OCI-LY1 (cell line): ENCODE data around the gene INKA1.

ENCODE experiments used
- H2AFZ ChIP-seq: fragments of 200-600 bp; sonication (generic), shearing (Covaris generic); 2 replicates; pipeline ENCODE4 v1.6.0; 2014; ENCODE audit warnings: antibody characterized with exemption, mild to moderate bottlenecking, low read length
- H3F3A ChIP-seq: fragments of 200-600 bp; sonication (generic), shearing (Covaris generic); 2 replicates; pipeline ENCODE4 v1.6.0; 2014; ENCODE audit warnings: mild to moderate bottlenecking, antibody characterized with exemption, low read length, moderate library complexity; ENCODE audit not compliant: insufficient read depth
- H3K27ac ChIP-seq: fragments of 200-600 bp; sonication (generic); 2 replicates; pipeline ENCODE4 v1.5.1; 2014; ENCODE audit warnings: low read length, mixed run types, mild to moderate bottlenecking, low read depth; ENCODE audit not compliant: poor library complexity, severe bottlenecking
- H3K27me3 ChIP-seq: fragments of 200-600 bp; sonication (generic); 2 replicates; pipeline ENCODE4 v1.6.0; 2014; ENCODE audit warnings: antibody characterized with exemption, mild to moderate bottlenecking, low read length, moderate library complexity; ENCODE audit not compliant: insufficient read depth
- H3K36me3 ChIP-seq: fragments of 200-600 bp; sonication (generic); 2 replicates; pipeline ENCODE4 v1.6.1; 2014; ENCODE audit warnings: mild to moderate bottlenecking, antibody characterized with exemption, low read length, moderate library complexity, mixed read lengths; ENCODE audit not compliant: insufficient read depth
- H3K4me1 ChIP-seq: fragments of 200-600 bp; sonication (generic); 2 replicates; pipeline ENCODE4 v1.5.1; 2014; ENCODE audit warnings: mild to moderate bottlenecking, low read length, moderate library complexity; ENCODE audit not compliant: insufficient read depth, severe bottlenecking
- H3K4me2 ChIP-seq: fragments of 200-600 bp; sonication (generic), shearing (Covaris generic); 2 replicates; pipeline ENCODE4 v1.6.1; 2014; ENCODE audit warnings: low read length
- H3K4me3 ChIP-seq: fragments of 200-600 bp; sonication (generic); 2 replicates; pipeline ENCODE4 v1.5.1; 2014; ENCODE audit warnings: low read length, low read depth, mild to moderate bottlenecking, mixed read lengths; ENCODE audit not compliant: poor library complexity, severe bottlenecking
- H3K79me2 ChIP-seq: fragments of 200-600 bp; shearing (Covaris generic); 2 replicates; pipeline ENCODE4 v1.6.1; 2016; ENCODE audit warnings: mixed run types, low read length, mixed read lengths; ENCODE audit not compliant: insufficient read depth
- H3K9ac ChIP-seq: fragments of 200-600 bp; sonication (generic), shearing (Covaris generic); 2 replicates; pipeline ENCODE4 v1.6.1; 2014; ENCODE audit warnings: mild to moderate bottlenecking, low read length, mixed read lengths
- H3K9me2 ChIP-seq: fragments of 200-600 bp; sonication (generic), shearing (Covaris generic); 2 replicates; pipeline ENCODE4 v1.6.1; 2014; ENCODE audit warnings: low read depth, mild to moderate bottlenecking, low read length, mixed read lengths
- H3K9me3 ChIP-seq: fragments of 200-600 bp; shearing (Covaris generic); 2 replicates; pipeline ENCODE4 v1.6.1; 2014; ENCODE audit warnings: low read length, mixed read lengths
- H4K20me1 ChIP-seq: fragments of 200-600 bp; sonication (generic), shearing (Covaris generic); 2 replicates; pipeline ENCODE4 v1.6.0; 2016; ENCODE audit warnings: mild to moderate bottlenecking, low read length; ENCODE audit not compliant: insufficient read depth
- CTCF ChIP-seq: fragments of 200-600 bp; sonication (generic), shearing (Covaris generic); IDR thresholded peaks from 2 replicates; pipeline ENCODE4 v1.5.1; 2017; ENCODE audit warnings: mild to moderate bottlenecking, antibody characterized with exemption, low read length, moderate library complexity, mixed read lengths
- EZH2 ChIP-seq: fragments of 200-600 bp; sonication (generic), shearing (Covaris generic); IDR thresholded peaks from 2 replicates; pipeline ENCODE4 v1.8.0; 2017; ENCODE audit warnings: borderline replicate concordance, mixed run types, mild to moderate bottlenecking, antibody characterized with exemption, low read length, moderate library complexity, mixed read lengths

The INKA1 gene

DNA sequence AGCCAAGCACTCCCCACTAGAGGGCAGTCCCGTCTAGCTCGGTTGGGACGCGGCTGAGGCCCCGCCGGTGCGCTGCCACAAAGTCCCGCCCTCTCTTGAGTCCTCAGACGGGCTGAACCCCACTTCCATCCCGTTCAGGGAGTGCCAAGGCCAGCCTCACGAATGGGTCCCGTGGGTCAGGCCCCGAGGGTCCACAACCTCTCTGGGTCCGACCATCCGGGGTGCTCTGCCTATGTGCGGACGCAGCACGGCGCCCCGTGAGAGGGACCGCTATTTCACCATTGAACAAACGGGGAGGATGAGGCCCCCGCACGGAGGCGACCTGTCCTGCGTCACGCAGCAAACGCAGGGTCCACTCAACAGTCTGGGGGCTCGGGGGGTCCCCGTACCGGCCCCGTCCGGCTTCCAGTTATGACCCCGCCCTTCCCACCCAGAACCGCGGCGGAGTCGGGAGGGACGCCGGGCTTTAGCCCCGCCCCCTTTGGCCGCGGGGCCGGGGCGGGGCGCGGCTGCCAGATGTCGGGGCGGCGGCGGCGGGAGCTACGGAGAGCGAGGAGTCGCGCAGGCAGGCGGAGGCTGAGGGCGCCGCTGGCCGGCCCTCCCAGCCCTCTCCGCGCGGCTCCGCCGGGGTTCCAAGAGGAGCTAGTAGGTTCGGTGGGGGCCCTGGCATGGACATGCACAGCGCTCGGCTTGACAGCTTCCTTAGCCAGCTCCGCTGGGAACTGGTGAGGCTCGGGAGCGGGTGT is at the start of gene INKA1:
Gene INKA1, plus strand, starts transcription at position 543 of the 746 bp plus-strand sequence. Its CDS starts 132 bp downstream, at position 675.
- Histone ChIP-seq H3K27me3 (no peaks in the 10 kb centered on the region), H3K9me2 (no peaks in the 10 kb centered on the region), H3K4me3 (peak within 1 kb of the TSS; percentile 76), H3K4me1 (peaks cover 25% of the 10 kb centered on the region), H3K79me2 (no peaks in the 10 kb centered on the region), H4K20me1 (no peaks in the 10 kb centered on the region), H3F3A (no peaks in the 10 kb centered on the region), H3K9ac (peak within 1 kb of the TSS; percentile 64), H3K4me2 (peak within 1 kb of the TSS; percentile 89), H3K36me3 (no peaks in the 10 kb centered on the region), H3K27ac (no peak within 1 kb of the TSS), H2AFZ (0 out of 2 replicates have a peak within 1 kb of the TSS, but pooled peaks have one; percentile 48), H3K9me3 (no peaks in the 10 kb centered on the region)
- peak; percentile 92 for TF ChIP-seq CTCF
- no peak for TF ChIP-seq EZH2

- peaks cover 18% of the 10 kb centered on the region for H3K79me2 ChIP-seq
- no peak overlapping the region for H2AFZ ChIP-seq
- no peak overlapping the region for H3K9ac ChIP-seq
- no peak for TF ChIP-seq EZH2
- TF ChIP-seq CTCF = no peak
- no peaks in the 10 kb centered on the region for H4K20me1 ChIP-seq
- no peaks in the 10 kb centered on the region for H3F3A ChIP-seq
- no peaks in the 10 kb centered on the region for H3K27me3 ChIP-seq
- no peaks in the 10 kb centered on the region for H3K9me2 ChIP-seq
- no peak overlapping the region for H3K27ac ChIP-seq
- no peaks in the 10 kb centered on the region for H3K9me3 ChIP-seq
- H3K4me2 ChIP-seq = no peak overlapping the region
- H3K4me1 ChIP-seq = no peaks in the 10 kb centered on the region
- no peak overlapping the region for H3K4me3 ChIP-seq
- H3K36me3 ChIP-seq = no peaks in the 10 kb centered on the region
These were observed 48.5 kb upstream of the INKA1 start for GRCh38 chr3:49754536-49754935.

- H3K36me3 ChIP-seq = no peaks in the 10 kb centered on the region
- H3K27me3 ChIP-seq = no peaks in the 10 kb centered on the region
- peaks cover 18% of the 10 kb centered on the region for H3K79me2 ChIP-seq
- H3F3A ChIP-seq = no peaks in the 10 kb centered on the region
- H3K4me3 ChIP-seq = no peak overlapping the region
- H3K27ac ChIP-seq = no peak overlapping the region
- H3K4me2 ChIP-seq = no peak overlapping the region
- no peaks in the 10 kb centered on the region for H3K9me3 ChIP-seq
- H3K9me2 ChIP-seq = no peaks in the 10 kb centered on the region
- H2AFZ ChIP-seq = no peak overlapping the region
- TF ChIP-seq EZH2 = no peak
- TF ChIP-seq CTCF = no peak
- no peaks in the 10 kb centered on the region for H4K20me1 ChIP-seq
- H3K4me1 ChIP-seq = no peaks in the 10 kb centered on the region
- H3K9ac ChIP-seq = no peak overlapping the region
These were observed 47.0 kb upstream of the INKA1 start for GRCh38 chr3:49756036-49756435.
